Activated CD4-positive, alpha-beta T cell treated with anti-CD3 and anti-CD28 coated beads for 36 hours (primary cell): ENCODE measurements around the gene ROR1. TPM values are rescaled to one million over a fixed set of nuclear protein-coding genes. Genes with fewer than 3 reads are reported as not detected.
"Not testable (repeated sequence)": the region's sequence is repeated elsewhere in the genome, so short reads cannot be mapped to it uniquely, and the experiment has no call there.

Source experiments
- ATAC-seq: fragments of 200-7000 bp; cut with Tn5 transposase; one replicate; pipeline ENCODE4 v1.10.0; 2021; ENCODE audit warnings: mild to moderate bottlenecking, moderate library complexity
- CTCF ChIA-PET: fragments of 350-600 bp; sonication (Branson Sonifier 250); formaldehyde crosslinking; loops from one replicate; lab custom pipeline; 2021; ENCODE audit warnings: antibody characterized with exemption; lab: Charles Lee
- POLR2A ChIA-PET: fragments of 350-600 bp; sonication (Branson Sonifier 250); formaldehyde crosslinking; loops from one replicate; lab custom pipeline; 2021; ENCODE audit warnings: antibody characterized with exemption, inconsistent platforms; lab: Charles Lee
- DNase-seq: peaks from one replicate; pipeline ENCODE4 v3.0.0-alpha.2; 2020
- H3K27ac Mint-ChIP-seq: one replicate; pipeline ENCODE4 v1.8.0; 2021; ENCODE audit warnings: mixed read lengths
- H3K27me3 Mint-ChIP-seq: one replicate; pipeline ENCODE4 v1.8.0; 2021; ENCODE audit warnings: mixed read lengths
- H3K36me3 Mint-ChIP-seq: one replicate; pipeline ENCODE4 v1.8.0; 2021; ENCODE audit warnings: low read depth, mixed read lengths
- H3K4me1 Mint-ChIP-seq: one replicate; pipeline ENCODE4 v1.8.0; 2021; ENCODE audit warnings: mixed read lengths
- H3K4me3 Mint-ChIP-seq: one replicate; pipeline ENCODE4 v1.8.0; 2021; ENCODE audit warnings: mild to moderate bottlenecking, moderate library complexity, mixed read lengths
- H3K9me3 Mint-ChIP-seq: one replicate; pipeline ENCODE4 v1.8.0; 2021; ENCODE audit warnings: low read depth, mixed read lengths
- intact Hi-C, 2 experiments: fragments of 100-400 bp; cut with DNase I in 1 of 2; cut with micrococcal nuclease in 1 of 2; formaldehyde crosslinking; loops; one replicate each; pipeline versions ENCODE4 v1.14.2 to v1.15.1; 2022 to 2024; cut with DNase I, micrococcal nuclease
- total RNA-seq, 2 experiments: library from RNA; stranded (reverse); gene quantifications; one replicate each; pipeline ENCODE4 v1.2.3, GENCODE V29; 2021

The ROR1 gene
- total RNA-seq, 2 experiments from 2014 or later = 0.21 TPM; not detected in 1

GRCh38 chr1:63816217-63816815, 42.5 kb downstream of the ROR1 start:
- intact Hi-C loops, ATAC-seq, H3K27me3 Mint-ChIP-seq, H3K9me3 Mint-ChIP-seq, H3K4me3 Mint-ChIP-seq, DNase-seq, H3K36me3 Mint-ChIP-seq, H3K27ac Mint-ChIP-seq, POLR2A ChIA-PET, H3K4me1 Mint-ChIP-seq, CTCF ChIA-PET: not testable (repeated sequence)

- ATAC-seq (no peak), DNase-seq (no peak)
- Mint-ChIP-seq H3K4me3 (no peak overlapping the region), H3K36me3 (no peaks in the 10 kb centered on the region), H3K9me3 (peaks cover 3% of the 10 kb centered on the region), H3K27ac (no peak overlapping the region), H3K27me3 (peaks cover 3% of the 10 kb centered on the region), H3K4me1 (no peaks in the 10 kb centered on the region)
- CTCF ChIA-PET = interaction anchor here (1.2 kb wide), 1 partner anchor 429 kb away, joined by 4 read pairs; no protein-coding TSS in a partner anchor
- POLR2A ChIA-PET = no interaction called here
- intact Hi-C loops = no loop called here
Measured at GRCh38 chr1:63817152-63817667, 43.4 kb downstream of the ROR1 start.

GRCh38 chr1:63817700-63818099, 43.9 kb downstream of the ROR1 start:
- intact Hi-C loops = no loop called here
- Mint-ChIP-seq H3K4me1 (no peaks in the 10 kb centered on the region), H3K4me3 (no peak overlapping the region)

GRCh38 chr1:63818567-63819325, 44.9 kb downstream of the ROR1 start:
- ChIA-PET CTCF (no interaction called here), POLR2A (no interaction called here)
- H3K27ac Mint-ChIP-seq = no peak overlapping the region
- ATAC-seq = no peak
- DNase-seq = no peak
- H3K4me3 Mint-ChIP-seq = no peak overlapping the region
- peaks cover 3% of the 10 kb centered on the region for H3K27me3 Mint-ChIP-seq
- intact Hi-C loops = no loop called here
- H3K9me3 Mint-ChIP-seq = peaks cover 3% of the 10 kb centered on the region
- H3K36me3 Mint-ChIP-seq = no peaks in the 10 kb centered on the region
- no peaks in the 10 kb centered on the region for H3K4me1 Mint-ChIP-seq

More at GRCh38 chr1:63817700-63818099, 43.9 kb downstream of the ROR1 start:
- no peak overlapping the region for H3K27ac Mint-ChIP-seq
- no peaks in the 10 kb centered on the region for H3K36me3 Mint-ChIP-seq
- H3K9me3 Mint-ChIP-seq = peaks cover 3% of the 10 kb centered on the region
- DNase-seq (no peak), ATAC-seq (no peak)
- ChIA-PET POLR2A (no interaction called here), CTCF (interaction anchor here (1.2 kb wide), 1 partner anchor 429 kb away, joined by 4 read pairs; no protein-coding TSS in a partner anchor)
- H3K27me3 Mint-ChIP-seq = peaks cover 3% of the 10 kb centered on the region

- CTCF ChIA-PET = interaction anchor here (0.6 kb wide), 1 partner anchor 128 kb away, joined by 3 read pairs; no protein-coding TSS in a partner anchor
- H3K27me3 Mint-ChIP-seq = peaks cover 3% of the 10 kb centered on the region
- POLR2A ChIA-PET = no interaction called here
- no peak overlapping the region for H3K4me3 Mint-ChIP-seq
- no peak for DNase-seq
- H3K9me3 Mint-ChIP-seq = peaks cover 3% of the 10 kb centered on the region
- intact Hi-C loops = no loop called here
- no peak for ATAC-seq
- no peaks in the 10 kb centered on the region for H3K36me3 Mint-ChIP-seq
- H3K27ac Mint-ChIP-seq = no peak overlapping the region
- no peaks in the 10 kb centered on the region for H3K4me1 Mint-ChIP-seq
Measured at GRCh38 chr1:63819795-63820194, 46.0 kb downstream of the ROR1 start.

- DNase-seq (no peak), ATAC-seq (no peak)
- no peak overlapping the region for H3K4me3 Mint-ChIP-seq
- intact Hi-C loops = no loop called here
- POLR2A ChIA-PET = no interaction called here
- H3K4me1 Mint-ChIP-seq = no peaks in the 10 kb centered on the region
- peaks cover 7% of the 10 kb centered on the region for H3K27me3 Mint-ChIP-seq
- H3K36me3 Mint-ChIP-seq = no peaks in the 10 kb centered on the region
- CTCF ChIA-PET = interaction anchor here (0.9 kb wide), 1 partner anchor 65 kb away, joined by 3 read pairs; no protein-coding TSS in a partner anchor
- H3K27ac Mint-ChIP-seq = no peak overlapping the region
- H3K9me3 Mint-ChIP-seq = peaks cover 2% of the 10 kb centered on the region
Measured at GRCh38 chr1:63821091-63822005, 47.5 kb downstream of the ROR1 start.

- no peaks in the 10 kb centered on the region for H3K36me3 Mint-ChIP-seq
- ATAC-seq (no peak), DNase-seq (no peak)
- CTCF ChIA-PET = no interaction called here
- POLR2A ChIA-PET = no interaction called here
- no peaks in the 10 kb centered on the region for H3K9me3 Mint-ChIP-seq
- peaks cover 7% of the 10 kb centered on the region for H3K27me3 Mint-ChIP-seq
- no peak overlapping the region for H3K27ac Mint-ChIP-seq
- no peaks in the 10 kb centered on the region for H3K4me1 Mint-ChIP-seq
- H3K4me3 Mint-ChIP-seq = no peak overlapping the region
- intact Hi-C loops = no loop called here
Measured at GRCh38 chr1:63822540-63822939, 48.7 kb downstream of the ROR1 start.

- CTCF ChIA-PET = no interaction called here
- intact Hi-C loops = no loop called here
- H3K9me3 Mint-ChIP-seq = no peaks in the 10 kb centered on the region
- H3K27me3 Mint-ChIP-seq = peaks cover 10% of the 10 kb centered on the region
- POLR2A ChIA-PET = no interaction called here
- H3K36me3 Mint-ChIP-seq = no peaks in the 10 kb centered on the region
- ATAC-seq (no peak), DNase-seq (no peak)
- H3K4me1 Mint-ChIP-seq = no peaks in the 10 kb centered on the region
- H3K27ac Mint-ChIP-seq = no peak overlapping the region
- H3K4me3 Mint-ChIP-seq = no peak overlapping the region
Measured at GRCh38 chr1:63824451-63824850, 50.6 kb downstream of the ROR1 start.

- POLR2A ChIA-PET = no interaction called here
- no peak overlapping the region for H3K27ac Mint-ChIP-seq
Measured at GRCh38 chr1:63825111-63825510, 51.3 kb downstream of the ROR1 start.

GRCh38 chr1:63826246-63826861, 52.5 kb downstream of the ROR1 start:
- POLR2A ChIA-PET, CTCF ChIA-PET, H3K9me3 Mint-ChIP-seq, H3K4me3 Mint-ChIP-seq, ATAC-seq, H3K36me3 Mint-ChIP-seq, DNase-seq, H3K4me1 Mint-ChIP-seq, H3K27ac Mint-ChIP-seq, H3K27me3 Mint-ChIP-seq, intact Hi-C loops: not testable (repeated sequence)

More at GRCh38 chr1:63825111-63825510, 51.3 kb downstream of the ROR1 start:
- intact Hi-C loops = no loop called here
- Mint-ChIP-seq H3K4me1 (no peaks in the 10 kb centered on the region), H3K36me3 (no peaks in the 10 kb centered on the region), H3K4me3 (no peak overlapping the region), H3K27me3 (peaks cover 10% of the 10 kb centered on the region), H3K9me3 (no peaks in the 10 kb centered on the region)
- CTCF ChIA-PET = no interaction called here
- ATAC-seq = no peak
- DNase-seq = no peak
